ENCODE results near the gene SUPT4H1. TPM values are rescaled to one million over a fixed set of nuclear protein-coding genes. Genes with fewer than 3 reads are reported as not detected.
A peak's percentile ranks its signal among the peaks of the same experiment; 100 is the strongest.

The SUPT4H1 gene
- total and polyA plus RNA-seq, 9 of the 15 experiments (the other 6 are each of a cell fraction or from before 2014, with no cell fraction given): 62.1 to 320 (median 117) TPM

GRCh38 chr17:58339755-58340404 lies 12.1 kb downstream of the SUPT4H1 start (continued):
- TF ChIP-seq TEAD2 (tag; IDR thresholded peaks at IDR 0.05) (0 out of 2 replicates have a peak, but pooled peaks have one; percentile 24), ZNF511 (CRISPR knock-in tag; IDR thresholded peaks at IDR 0.05) (no peak; the same call in 1 of the 2 replicates), L3MBTL2 (IDR thresholded peaks at IDR 0.05) (peak; percentile 93), NR2C1 (IDR thresholded peaks at IDR 0.05) (no peak), NR2C1 (tag; IDR thresholded peaks at IDR 0.05) (0 out of 2 replicates have a peak, but pooled peaks have one; percentile 28), ZNF740 (CRISPR knock-in tag; IDR thresholded peaks at IDR 0.05) (no peak), ZNF740 (tag; IDR thresholded peaks at IDR 0.05) (0 out of 4 replicates have a peak, but pooled peaks of 1 of the 2 experiments have one; percentile 31), ZNF197 (CRISPR knock-in tag; IDR thresholded peaks at IDR 0.05; ENCODE audit: low read depth) (0 out of 2 replicates have a peak, but pooled peaks have one; percentile 48), CUX1 (CRISPR knock-in tag; IDR thresholded peaks at IDR 0.05) (peak; percentile 81; the same call in 1 of the 2 replicates)
